WTC11 (cell line): ENCODE results near the gene RASL11A. TPM values are rescaled to one million over a fixed set of nuclear protein-coding genes. Genes with fewer than 3 reads are reported as not detected.

Experiments
- ATAC-seq: fragments of 200-7000 bp; cut with Tn5 transposase; 2 replicates; pipeline ENCODE4 v1.10.0; 2021; ENCODE audit warnings: mild to moderate bottlenecking, moderate library complexity
- CTCF ChIA-PET: fragments of 300-600 bp; sonication (Branson Sonifier 250); formaldehyde crosslinking; loops from one replicate; lab custom pipeline; 2021; ENCODE audit warnings: antibody characterized with exemption; lab: Charles Lee
- POLR2A ChIA-PET: fragments of 350-600 bp; sonication (Branson Sonifier 250); formaldehyde crosslinking; loops from one replicate; lab custom pipeline; 2021; ENCODE audit warnings: antibody characterized with exemption; lab: Charles Lee
- DNase-seq: peaks from one replicate; pipeline ENCODE4 v3.0.0; 2021; ENCODE audit warnings: low spot score
- H3K27ac Mint-ChIP-seq: 2 replicates; pipeline ENCODE4 v1.8.0; 2021; ENCODE audit warnings: mixed read lengths
- H3K27me3 Mint-ChIP-seq: 2 replicates; pipeline ENCODE4 v1.8.0; 2021; ENCODE audit warnings: low read depth, mild to moderate bottlenecking, moderate library complexity, mixed read lengths
- H3K36me3 Mint-ChIP-seq: 2 replicates; pipeline ENCODE4 v1.8.0; 2021; ENCODE audit warnings: mixed read lengths
- H3K4me1 Mint-ChIP-seq: 2 replicates; pipeline ENCODE4 v1.8.0; 2022; ENCODE audit warnings: mixed read lengths
- H3K4me3 Mint-ChIP-seq: 2 replicates; pipeline ENCODE4 v1.8.0; 2021; ENCODE audit warnings: mild to moderate bottlenecking, moderate library complexity, mixed read lengths
- H3K9me3 Mint-ChIP-seq: 2 replicates; pipeline ENCODE4 v1.8.0; 2021; ENCODE audit warnings: mixed read lengths
- ATF1 ChIP-seq: sonication (generic); formaldehyde crosslinking; IDR thresholded peaks from 2 replicates; pipeline ENCODE4 v1.8.1; 2023; ENCODE audit warnings: mild to moderate bottlenecking, moderate library complexity, missing genetic modification reagents
- CBFB ChIP-seq: sonication (generic); formaldehyde crosslinking; IDR thresholded peaks from 2 replicates; pipeline ENCODE4 v1.8.1; 2022; ENCODE audit warnings: mild to moderate bottlenecking, low read depth, missing genetic modification reagents
- CREB1 ChIP-seq: sonication (generic); formaldehyde crosslinking; IDR thresholded peaks from 2 replicates; pipeline ENCODE4 v1.8.0; 2023; ENCODE audit warnings: mild to moderate bottlenecking, missing genetic modification reagents
- CREM ChIP-seq: sonication (generic); formaldehyde crosslinking; IDR thresholded peaks from 2 replicates; pipeline ENCODE4 v1.8.1; 2022; ENCODE audit warnings: mild to moderate bottlenecking, missing genetic modification reagents, moderate library complexity
- E2F1 ChIP-seq: sonication (generic); formaldehyde crosslinking; IDR thresholded peaks from 2 replicates; pipeline ENCODE4 v1.8.0; 2022; ENCODE audit warnings: mild to moderate bottlenecking, missing genetic modification reagents
- EMX1 ChIP-seq: fragments of 250-450 bp; sonication (Bioruptor Pico); IDR thresholded peaks from 2 replicates; pipeline ENCODE4 v1.8.0; 2021; ENCODE audit warnings: mild to moderate bottlenecking
- FOXJ3 ChIP-seq: sonication (generic); formaldehyde crosslinking; IDR thresholded peaks from 2 replicates; pipeline ENCODE4 v1.9.0; 2021; ENCODE audit warnings: missing genetic modification reagents, mild to moderate bottlenecking, borderline replicate concordance
- FOXP1 ChIP-seq: sonication (generic); formaldehyde crosslinking; IDR thresholded peaks from 2 replicates; pipeline ENCODE4 v1.8.0; 2022; ENCODE audit warnings: missing genetic modification reagents, mild to moderate bottlenecking, moderate library complexity, borderline replicate concordance
- FOXP4 ChIP-seq: sonication (generic); formaldehyde crosslinking; IDR thresholded peaks from 2 replicates; pipeline ENCODE4 v1.8.0; 2022; ENCODE audit warnings: mild to moderate bottlenecking, missing genetic modification reagents
- HMGA2 ChIP-seq: fragments of 250-450 bp; sonication (Bioruptor Pico); IDR thresholded peaks from 2 replicates; pipeline ENCODE4 v1.4.0; 2021; ENCODE audit warnings: mild to moderate bottlenecking, moderate library complexity
- JUN ChIP-seq: sonication (generic); formaldehyde crosslinking; IDR thresholded peaks from 2 replicates; pipeline ENCODE4 v1.8.0; 2023; ENCODE audit warnings: mild to moderate bottlenecking, missing genetic modification reagents
- NR2C2 ChIP-seq: sonication (generic); formaldehyde crosslinking; IDR thresholded peaks from 2 replicates; pipeline ENCODE4 v1.8.0; 2022; ENCODE audit warnings: mild to moderate bottlenecking, missing genetic modification reagents
- PREB ChIP-seq: sonication (generic); formaldehyde crosslinking; IDR thresholded peaks from 2 replicates; pipeline ENCODE4 v1.8.1; 2022; ENCODE audit warnings: mild to moderate bottlenecking, missing genetic modification reagents, moderate library complexity, borderline replicate concordance
- SMAD4 ChIP-seq: sonication (generic); formaldehyde crosslinking; IDR thresholded peaks from 2 replicates; pipeline ENCODE4 v1.8.0; 2022; ENCODE audit warnings: mild to moderate bottlenecking, missing genetic modification reagents
- SP1 ChIP-seq: sonication (generic); formaldehyde crosslinking; conservative IDR thresholded peaks from 2 replicates; pipeline ENCODE4 v1.8.1; 2022; ENCODE audit warnings: missing genetic modification reagents
- TEAD1 ChIP-seq: sonication (generic); formaldehyde crosslinking; IDR thresholded peaks from 2 replicates; pipeline ENCODE4 v1.8.0; 2022; ENCODE audit warnings: mild to moderate bottlenecking, missing genetic modification reagents
- TEAD4 ChIP-seq: sonication (generic); formaldehyde crosslinking; IDR thresholded peaks from 2 replicates; pipeline ENCODE4 v1.8.0; 2022; ENCODE audit warnings: mild to moderate bottlenecking, missing genetic modification reagents
- ZMAT4 ChIP-seq: fragments of 250-450 bp; sonication (Bioruptor Pico); IDR thresholded peaks from 2 replicates; pipeline ENCODE4 v1.9.0; 2021; ENCODE audit warnings: mild to moderate bottlenecking
- ZNF423 ChIP-seq: fragments of 250-450 bp; sonication (Bioruptor Pico); IDR thresholded peaks from 2 replicates; pipeline ENCODE4 v2.1.2; 2022; ENCODE audit warnings: mild to moderate bottlenecking, moderate library complexity
- total RNA-seq: library from RNA; stranded (reverse); gene quantifications from 3 replicates; pipeline ENCODE4 v1.2.3, GENCODE V29; 2021
- TF ChIP-seq, protein P1 (sequence below): fragments of 250-450 bp; sonication (Bioruptor Pico); IDR thresholded peaks from 2 replicates; pipeline ENCODE4 v1.9.0; 2021; ENCODE audit warnings: mild to moderate bottlenecking, borderline replicate concordance
- TF ChIP-seq, protein P2 (sequence below): sonication (generic); formaldehyde crosslinking; conservative IDR thresholded peaks from 2 replicates; pipeline ENCODE4 v1.8.1; 2023; ENCODE audit warnings: mild to moderate bottlenecking, low read depth, missing genetic modification reagents, moderate library complexity
- TF ChIP-seq, protein P3 (sequence below): sonication (generic); formaldehyde crosslinking; conservative IDR thresholded peaks from 2 replicates; pipeline ENCODE4 v1.8.1; 2022; ENCODE audit warnings: mild to moderate bottlenecking, missing genetic modification reagents
- TF ChIP-seq, protein P4 (sequence below): fragments of 250-450 bp; sonication (Bioruptor Pico); IDR thresholded peaks from 2 replicates; pipeline ENCODE4 v1.9.0; 2021; ENCODE audit warnings: mild to moderate bottlenecking

RASL11A gene
- total RNA-seq, 1 experiment from 2014 or later = 3.5 TPM

DNA sequence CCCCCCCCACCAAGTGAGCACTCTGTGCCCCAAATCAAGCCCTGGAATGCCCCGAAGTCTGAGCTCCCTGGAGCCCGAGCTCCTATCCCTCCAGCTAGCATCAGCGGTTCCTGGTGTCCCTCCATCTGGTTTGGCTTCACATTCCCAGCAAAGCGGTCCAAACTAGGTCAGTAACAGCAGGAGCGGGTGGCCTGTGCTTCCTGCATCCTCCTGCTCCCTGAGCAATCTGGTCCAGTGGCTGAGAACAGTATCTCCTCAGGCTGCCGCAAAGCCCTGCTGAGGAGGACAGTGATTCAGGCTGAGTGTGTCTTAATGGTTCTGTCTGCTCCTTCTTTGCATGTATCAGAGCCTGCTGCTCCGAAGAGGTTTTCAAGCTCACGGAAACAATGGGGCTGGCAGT, 25.9 kb downstream of the RASL11A start (continued):
- TF ChIP-seq, protein P1, sequence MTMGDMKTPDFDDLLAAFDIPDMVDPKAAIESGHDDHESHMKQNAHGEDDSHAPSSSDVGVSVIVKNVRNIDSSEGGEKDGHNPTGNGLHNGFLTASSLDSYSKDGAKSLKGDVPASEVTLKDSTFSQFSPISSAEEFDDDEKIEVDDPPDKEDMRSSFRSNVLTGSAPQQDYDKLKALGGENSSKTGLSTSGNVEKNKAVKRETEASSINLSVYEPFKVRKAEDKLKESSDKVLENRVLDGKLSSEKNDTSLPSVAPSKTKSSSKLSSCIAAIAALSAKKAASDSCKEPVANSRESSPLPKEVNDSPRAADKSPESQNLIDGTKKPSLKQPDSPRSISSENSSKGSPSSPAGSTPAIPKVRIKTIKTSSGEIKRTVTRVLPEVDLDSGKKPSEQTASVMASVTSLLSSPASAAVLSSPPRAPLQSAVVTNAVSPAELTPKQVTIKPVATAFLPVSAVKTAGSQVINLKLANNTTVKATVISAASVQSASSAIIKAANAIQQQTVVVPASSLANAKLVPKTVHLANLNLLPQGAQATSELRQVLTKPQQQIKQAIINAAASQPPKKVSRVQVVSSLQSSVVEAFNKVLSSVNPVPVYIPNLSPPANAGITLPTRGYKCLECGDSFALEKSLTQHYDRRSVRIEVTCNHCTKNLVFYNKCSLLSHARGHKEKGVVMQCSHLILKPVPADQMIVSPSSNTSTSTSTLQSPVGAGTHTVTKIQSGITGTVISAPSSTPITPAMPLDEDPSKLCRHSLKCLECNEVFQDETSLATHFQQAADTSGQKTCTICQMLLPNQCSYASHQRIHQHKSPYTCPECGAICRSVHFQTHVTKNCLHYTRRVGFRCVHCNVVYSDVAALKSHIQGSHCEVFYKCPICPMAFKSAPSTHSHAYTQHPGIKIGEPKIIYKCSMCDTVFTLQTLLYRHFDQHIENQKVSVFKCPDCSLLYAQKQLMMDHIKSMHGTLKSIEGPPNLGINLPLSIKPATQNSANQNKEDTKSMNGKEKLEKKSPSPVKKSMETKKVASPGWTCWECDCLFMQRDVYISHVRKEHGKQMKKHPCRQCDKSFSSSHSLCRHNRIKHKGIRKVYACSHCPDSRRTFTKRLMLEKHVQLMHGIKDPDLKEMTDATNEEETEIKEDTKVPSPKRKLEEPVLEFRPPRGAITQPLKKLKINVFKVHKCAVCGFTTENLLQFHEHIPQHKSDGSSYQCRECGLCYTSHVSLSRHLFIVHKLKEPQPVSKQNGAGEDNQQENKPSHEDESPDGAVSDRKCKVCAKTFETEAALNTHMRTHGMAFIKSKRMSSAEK (CRISPR knock-in tag) = no peak
- TF ChIP-seq PREB (CRISPR knock-in tag) = no peak
- TF ChIP-seq CREM (CRISPR knock-in tag) = no peak
- TF ChIP-seq CBFB (CRISPR knock-in tag) = no peak
- TF ChIP-seq SP1 (CRISPR knock-in tag) = no peak
- no peak for TF ChIP-seq ATF1
- no peak for TF ChIP-seq SMAD4 (CRISPR knock-in tag)
- TF ChIP-seq, protein P2, sequence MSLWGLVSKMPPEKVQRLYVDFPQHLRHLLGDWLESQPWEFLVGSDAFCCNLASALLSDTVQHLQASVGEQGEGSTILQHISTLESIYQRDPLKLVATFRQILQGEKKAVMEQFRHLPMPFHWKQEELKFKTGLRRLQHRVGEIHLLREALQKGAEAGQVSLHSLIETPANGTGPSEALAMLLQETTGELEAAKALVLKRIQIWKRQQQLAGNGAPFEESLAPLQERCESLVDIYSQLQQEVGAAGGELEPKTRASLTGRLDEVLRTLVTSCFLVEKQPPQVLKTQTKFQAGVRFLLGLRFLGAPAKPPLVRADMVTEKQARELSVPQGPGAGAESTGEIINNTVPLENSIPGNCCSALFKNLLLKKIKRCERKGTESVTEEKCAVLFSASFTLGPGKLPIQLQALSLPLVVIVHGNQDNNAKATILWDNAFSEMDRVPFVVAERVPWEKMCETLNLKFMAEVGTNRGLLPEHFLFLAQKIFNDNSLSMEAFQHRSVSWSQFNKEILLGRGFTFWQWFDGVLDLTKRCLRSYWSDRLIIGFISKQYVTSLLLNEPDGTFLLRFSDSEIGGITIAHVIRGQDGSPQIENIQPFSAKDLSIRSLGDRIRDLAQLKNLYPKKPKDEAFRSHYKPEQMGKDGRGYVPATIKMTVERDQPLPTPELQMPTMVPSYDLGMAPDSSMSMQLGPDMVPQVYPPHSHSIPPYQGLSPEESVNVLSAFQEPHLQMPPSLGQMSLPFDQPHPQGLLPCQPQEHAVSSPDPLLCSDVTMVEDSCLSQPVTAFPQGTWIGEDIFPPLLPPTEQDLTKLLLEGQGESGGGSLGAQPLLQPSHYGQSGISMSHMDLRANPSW (CRISPR knock-in tag) = no peak
- no peak for TF ChIP-seq FOXP1
- TF ChIP-seq FOXP4 = no peak
- no peak for TF ChIP-seq ZMAT4 (CRISPR knock-in tag)
- TF ChIP-seq, all 79 proteins: peak for 0

DNA sequence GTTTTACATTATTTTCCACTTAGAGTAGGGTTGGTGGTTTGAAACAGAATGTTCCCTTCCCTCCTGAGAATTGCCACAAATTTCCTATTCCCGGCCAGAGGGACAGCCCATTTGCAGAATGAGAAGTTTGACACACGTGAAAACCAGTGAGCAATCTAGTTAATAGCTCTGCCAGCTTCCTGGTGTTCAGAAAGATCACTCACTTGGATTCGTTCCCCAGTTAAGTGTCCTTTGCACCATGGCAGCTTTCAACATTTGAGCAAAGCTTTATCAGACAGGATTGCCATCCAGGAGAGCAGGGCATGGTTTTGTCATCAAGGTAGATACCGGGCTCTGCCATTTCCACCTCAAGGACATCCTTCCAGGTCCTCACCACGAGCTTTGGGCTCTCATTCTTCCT, 28.2 kb downstream of the RASL11A start:
- POLR2A ChIA-PET = interaction anchor here (0.8 kb wide), 1 partner anchor 40 kb away, joined by 12 read pairs; no protein-coding TSS in a partner anchor
- Mint-ChIP-seq H3K4me1 (no peaks in the 10 kb centered on the region), H3K36me3 (peaks cover 8% of the 10 kb centered on the region; the same call in 1 of the 2 replicates), H3K27ac (no peak overlapping the region), H3K9me3 (peaks cover 15% of the 10 kb centered on the region), H3K4me3 (no peak overlapping the region), H3K27me3 (no peaks in the 10 kb centered on the region)
- no peak for ATAC-seq
- no peak for DNase-seq
- CTCF ChIA-PET = interaction anchor here (1.4 to 1.6 kb wide), 2 partner anchors 40 to 63 kb away, joined by 5 to 6 read pairs; no protein-coding TSS in a partner anchor
- TF ChIP-seq TEAD4 (CRISPR knock-in tag) (no peak), HMGA2 (no peak), CREB1 (CRISPR knock-in tag) (no peak), NR2C2 (CRISPR knock-in tag) (no peak), SP1 (CRISPR knock-in tag) (no peak), FOXJ3 (no peak), ZNF423 (CRISPR knock-in tag) (no peak), EMX1 (CRISPR knock-in tag) (no peak), TEAD1 (no peak), E2F1 (CRISPR knock-in tag) (no peak), SMAD4 (CRISPR knock-in tag) (no peak), JUN (CRISPR knock-in tag) (no peak)
- TF ChIP-seq, protein P3, sequence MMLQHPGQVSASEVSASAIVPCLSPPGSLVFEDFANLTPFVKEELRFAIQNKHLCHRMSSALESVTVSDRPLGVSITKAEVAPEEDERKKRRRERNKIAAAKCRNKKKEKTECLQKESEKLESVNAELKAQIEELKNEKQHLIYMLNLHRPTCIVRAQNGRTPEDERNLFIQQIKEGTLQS = no peak
- TF ChIP-seq, protein P4, sequence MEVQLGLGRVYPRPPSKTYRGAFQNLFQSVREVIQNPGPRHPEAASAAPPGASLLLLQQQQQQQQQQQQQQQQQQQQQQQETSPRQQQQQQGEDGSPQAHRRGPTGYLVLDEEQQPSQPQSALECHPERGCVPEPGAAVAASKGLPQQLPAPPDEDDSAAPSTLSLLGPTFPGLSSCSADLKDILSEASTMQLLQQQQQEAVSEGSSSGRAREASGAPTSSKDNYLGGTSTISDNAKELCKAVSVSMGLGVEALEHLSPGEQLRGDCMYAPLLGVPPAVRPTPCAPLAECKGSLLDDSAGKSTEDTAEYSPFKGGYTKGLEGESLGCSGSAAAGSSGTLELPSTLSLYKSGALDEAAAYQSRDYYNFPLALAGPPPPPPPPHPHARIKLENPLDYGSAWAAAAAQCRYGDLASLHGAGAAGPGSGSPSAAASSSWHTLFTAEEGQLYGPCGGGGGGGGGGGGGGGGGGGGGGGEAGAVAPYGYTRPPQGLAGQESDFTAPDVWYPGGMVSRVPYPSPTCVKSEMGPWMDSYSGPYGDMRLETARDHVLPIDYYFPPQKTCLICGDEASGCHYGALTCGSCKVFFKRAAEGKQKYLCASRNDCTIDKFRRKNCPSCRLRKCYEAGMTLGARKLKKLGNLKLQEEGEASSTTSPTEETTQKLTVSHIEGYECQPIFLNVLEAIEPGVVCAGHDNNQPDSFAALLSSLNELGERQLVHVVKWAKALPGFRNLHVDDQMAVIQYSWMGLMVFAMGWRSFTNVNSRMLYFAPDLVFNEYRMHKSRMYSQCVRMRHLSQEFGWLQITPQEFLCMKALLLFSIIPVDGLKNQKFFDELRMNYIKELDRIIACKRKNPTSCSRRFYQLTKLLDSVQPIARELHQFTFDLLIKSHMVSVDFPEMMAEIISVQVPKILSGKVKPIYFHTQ (CRISPR knock-in tag) = no peak
